Natural killer cell (primary cell): ENCODE results near the gene JUN. TPM values are rescaled to one million over a fixed set of nuclear protein-coding genes. Genes with fewer than 3 reads are reported as not detected.

Experiments
- ATAC-seq, 3 donors: fragments of 150-1000 bp in 2 of 3; fragments of 200-7000 bp in 1 of 3; cut with Tn5 transposase; 1 replicate in 1 of 3; 2 replicates in 2 of 3; pipeline ENCODE4 v1.10.0; 2021; ENCODE audit warnings: mild to moderate bottlenecking in 2 of 3, moderate library complexity in 2 of 3
- DNase-seq, 2 donors: peaks; one replicate each; pipeline versions ENCODE4 v3.0.0 to v3.0.0-alpha.2; 2013 to 2021; ENCODE audit warnings: mixed read lengths in 1 of 2
- H3K27ac ChIP-seq: one replicate; pipeline ENCODE4 v1.5.1; 2013; ENCODE audit warnings: mild to moderate bottlenecking, low read length
- H3K27me3 ChIP-seq: one replicate; pipeline ENCODE4 v1.6.1; 2013; ENCODE audit warnings: low read length; ENCODE audit not compliant: control insufficient read depth, insufficient read depth
- H3K36me3 ChIP-seq: one replicate; pipeline ENCODE4 v1.6.1; 2013; ENCODE audit warnings: low read length; ENCODE audit not compliant: control insufficient read depth, insufficient read depth
- H3K4me1 ChIP-seq: one replicate; pipeline ENCODE4 v1.6.1; 2013; ENCODE audit warnings: low read length; ENCODE audit not compliant: control insufficient read depth, insufficient read depth
- H3K4me3 ChIP-seq: one replicate; pipeline ENCODE4 v1.5.1; 2013; ENCODE audit warnings: low read length
- H3K9me3 ChIP-seq: one replicate; pipeline ENCODE4 v1.6.1; 2013; ENCODE audit warnings: low read length; ENCODE audit not compliant: control insufficient read depth, insufficient read depth
- H3K27ac Mint-ChIP-seq, 2 donors: one replicate each; pipeline ENCODE4 v1.8.0; 2022; ENCODE audit warnings: mild to moderate bottlenecking in 2 of 2, mixed read lengths in 2 of 2, moderate library complexity in 1 of 2
- H3K27me3 Mint-ChIP-seq, 2 donors: one replicate each; pipeline ENCODE4 v1.8.0; 2022; ENCODE audit warnings: low read depth in 2 of 2, mixed read lengths in 2 of 2
- H3K36me3 Mint-ChIP-seq: one replicate; pipeline ENCODE4 v1.8.0; 2022; ENCODE audit warnings: mixed read lengths
- H3K4me1 Mint-ChIP-seq, 2 donors: one replicate each; pipeline ENCODE4 v1.8.0; 2022; ENCODE audit warnings: mixed read lengths in 2 of 2
- H3K4me3 Mint-ChIP-seq: one replicate; pipeline ENCODE4 v1.8.0; 2022; ENCODE audit warnings: mild to moderate bottlenecking, moderate library complexity, mixed read lengths
- H3K9me3 Mint-ChIP-seq, 2 donors: one replicate each; pipeline ENCODE4 v1.8.0; 2022; ENCODE audit warnings: mixed read lengths in 2 of 2
- CTCF ChIP-seq: fragments of 200-600 bp; IDR thresholded peaks from one replicate; pipeline ENCODE4 v1.8.0; 2022; ENCODE audit warnings: antibody characterized with exemption
- WGBS: methylation state at CpG from one replicate; pipeline ENCODE4 v1.1.7; 2013; ENCODE audit warnings: missing lambda C conversion rate; ENCODE audit not compliant: insufficient coverage; 5-methylcytosine and 5-hydroxymethylcytosine counted together
- intact Hi-C: fragments of 100-400 bp; cut with micrococcal nuclease; formaldehyde crosslinking; loops from one replicate; pipeline ENCODE4 v1.14.2; 2022
- total RNA-seq, 4 donors: library from RNA; stranded (reverse); fragments of 120-200 nt in 1 of 4; gene quantifications; one replicate each; pipeline versions ENCODE4 v1.2.3 to v1.2.4, GENCODE V29; 2013 to 2022

The JUN gene
- total RNA-seq, 3 donors from 2014 or later (not counting 1 experiment from before 2014, with no cell fraction given), result 1,209 to 1,942 (median 1,808) TPM

DNA sequence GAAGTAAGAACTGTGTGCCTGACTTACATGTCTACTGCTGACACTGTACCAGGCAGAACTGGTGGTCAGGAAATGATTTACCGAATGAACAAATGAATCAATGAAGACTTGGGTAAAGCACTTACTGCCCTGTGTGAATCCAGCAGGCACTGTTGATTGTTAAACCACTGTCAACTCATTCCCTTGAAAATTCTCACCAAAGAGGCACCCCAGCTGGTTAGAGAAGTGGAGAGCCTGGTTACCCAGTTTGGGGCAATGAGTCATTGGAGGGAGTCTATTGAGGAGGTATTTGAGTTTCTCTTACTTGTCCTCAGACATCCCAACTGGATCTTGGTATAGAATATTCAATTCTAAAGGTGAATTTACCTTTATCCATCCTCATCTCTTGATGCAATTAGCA lies 34.2 kb downstream of the JUN start:
- intact Hi-C loops, result loop anchor here (10.0 kb wide), 1 partner anchor 545 kb away; the partner anchor contains the start of gene FGGY
- Histone ChIP-seq H3K36me3 (no peaks in the 10 kb centered on the region), H3K9me3 (no peaks in the 10 kb centered on the region), H3K4me3 (no peak overlapping the region), H3K4me1 (peaks cover 39% of the 10 kb centered on the region), H3K27me3 (no peaks in the 10 kb centered on the region), H3K27ac (no peak overlapping the region)
- H3K9me3 Mint-ChIP-seq, result no peaks in the 10 kb centered on the region
- DNase-seq, result no peak
- H3K36me3 Mint-ChIP-seq, result no peaks in the 10 kb centered on the region
- peak overlapping the region in 1 of 2 donors; percentile 76 for H3K27ac Mint-ChIP-seq
- ATAC-seq, result peak in 2 of 3 donors; percentile 27 to 40
- TF ChIP-seq CTCF, result no peak
- H3K4me1 Mint-ChIP-seq, result peaks cover 69% of the 10 kb centered on the region in 2 donors
- H3K27me3 Mint-ChIP-seq, result peaks cover 11 to 15% of the 10 kb centered on the region in 2 donors
- peak overlapping the region; percentile 62 for H3K4me3 Mint-ChIP-seq
- WGBS, result 50% methylated on average over 1 of the region's 1 CpG

DNA sequence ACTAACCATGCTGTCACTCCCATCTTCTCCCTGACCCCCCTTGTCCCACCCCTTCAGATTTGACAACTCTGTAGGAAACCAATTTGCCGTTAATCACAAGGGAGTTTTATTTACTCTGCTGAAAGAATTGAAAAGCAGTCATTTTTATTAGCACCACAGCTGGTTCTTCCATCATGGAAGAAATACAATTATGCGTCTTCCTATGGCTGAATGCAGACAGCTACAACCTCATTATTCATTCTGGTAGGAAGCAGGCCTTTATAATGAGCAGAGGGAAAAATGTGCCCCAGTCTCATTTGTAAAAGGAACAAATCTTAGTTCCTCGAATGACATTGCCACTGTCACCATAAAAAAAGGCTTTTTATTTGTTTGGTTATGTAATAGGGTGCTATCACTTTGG lies 35.2 kb downstream of the JUN start:
- H3K9me3 ChIP-seq, result no peaks in the 10 kb centered on the region
- no peak for TF ChIP-seq CTCF
- Mint-ChIP-seq H3K27ac (no peak overlapping the region), H3K9me3 (no peaks in the 10 kb centered on the region), H3K36me3 (no peaks in the 10 kb centered on the region), H3K27me3 (peaks cover 11 to 15% of the 10 kb centered on the region in 2 donors), H3K4me3 (no peak overlapping the region), H3K4me1 (peaks cover 59 to 63% of the 10 kb centered on the region in 2 donors)
- H3K4me1 ChIP-seq, result peaks cover 33% of the 10 kb centered on the region
- no peak for DNase-seq
- no peak overlapping the region for H3K27ac ChIP-seq
- H3K36me3 ChIP-seq, result no peaks in the 10 kb centered on the region
- intact Hi-C loops, result no loop called here
- H3K4me3 ChIP-seq, result no peak overlapping the region
- 62% methylated on average over 3 of the region's 3 CpGs for WGBS
- no peaks in the 10 kb centered on the region for H3K27me3 ChIP-seq
- no peak for ATAC-seq

- H3K36me3 Mint-ChIP-seq, result no peaks in the 10 kb centered on the region
- DNase-seq (no peak), ATAC-seq (no peak)
- peaks cover 11 to 15% of the 10 kb centered on the region in 2 donors for H3K27me3 Mint-ChIP-seq
- Histone ChIP-seq H3K36me3 (no peaks in the 10 kb centered on the region), H3K4me3 (no peak overlapping the region), H3K27me3 (no peaks in the 10 kb centered on the region), H3K9me3 (no peaks in the 10 kb centered on the region), H3K27ac (no peak overlapping the region), H3K4me1 (peaks cover 23% of the 10 kb centered on the region)
- intact Hi-C loops, result no loop called here
- H3K4me3 Mint-ChIP-seq, result no peak overlapping the region
- peaks cover 41 to 46% of the 10 kb centered on the region in 2 donors for H3K4me1 Mint-ChIP-seq
- peak overlapping the region in 1 of 2 donors; percentile 40 for H3K27ac Mint-ChIP-seq
- no peak for TF ChIP-seq CTCF
- no peaks in the 10 kb centered on the region for H3K9me3 Mint-ChIP-seq
- 94% methylated on average over 2 of the region's 2 CpGs for WGBS
Measured at GRCh38 chr1:58746757-58747156, 37.1 kb downstream of the JUN start.

DNA sequence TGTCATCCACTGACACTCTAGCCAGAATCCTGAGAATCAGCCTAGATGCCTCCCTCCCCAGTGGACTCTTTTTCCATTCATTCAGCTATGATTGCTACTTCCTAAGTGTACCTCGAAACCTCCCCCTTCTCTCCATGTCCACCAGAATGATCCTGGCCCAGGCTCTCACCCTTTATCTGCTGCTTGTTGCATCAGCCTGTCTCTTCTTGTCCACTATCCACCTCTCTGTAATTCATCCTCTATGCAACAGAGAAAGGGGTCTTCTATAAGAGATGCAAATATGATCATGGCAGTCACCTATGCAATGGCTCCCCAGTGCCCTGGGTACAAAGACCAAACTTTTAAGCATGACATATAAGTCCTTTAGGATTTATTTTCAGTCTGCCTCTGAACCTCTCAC lies 37.7 kb downstream of the JUN start:
- no peak overlapping the region for H3K27ac Mint-ChIP-seq
- Histone ChIP-seq H3K4me1 (peaks cover 23% of the 10 kb centered on the region), H3K27ac (no peak overlapping the region), H3K36me3 (no peaks in the 10 kb centered on the region), H3K9me3 (no peaks in the 10 kb centered on the region), H3K27me3 (no peaks in the 10 kb centered on the region), H3K4me3 (no peak overlapping the region)
- H3K4me1 Mint-ChIP-seq, result peaks cover 38 to 43% of the 10 kb centered on the region in 2 donors
- 100% methylated on average over 1 of the region's 1 CpG for WGBS
- ATAC-seq (no peak), DNase-seq (no peak)
- no peaks in the 10 kb centered on the region for H3K36me3 Mint-ChIP-seq
- TF ChIP-seq CTCF, result no peak
- H3K27me3 Mint-ChIP-seq, result peaks cover 11 to 15% of the 10 kb centered on the region in 2 donors
- intact Hi-C loops, result no loop called here
- no peak overlapping the region for H3K4me3 Mint-ChIP-seq
- H3K9me3 Mint-ChIP-seq, result no peaks in the 10 kb centered on the region
